VCaP (cell line): ENCODE data around the gene KRTCAP2.

Experiments
- H3K27ac ChIP-seq: fragments of 450-650 bp; 2 replicates; pipeline ENCODE4 v1.5.1; 2017
- CTCF ChIP-seq: fragments of 450-650 bp; conservative IDR thresholded peaks from 2 replicates; pipeline ENCODE4 v1.5.1; 2017; ENCODE audit warnings: mild to moderate bottlenecking, moderate library complexity

Gene KRTCAP2

GRCh38 chr1:155145491-155145890, 27.6 kb downstream of the KRTCAP2 start:
- TF ChIP-seq CTCF = no peak
- H3K27ac ChIP-seq = no peak overlapping the region

GRCh38 chr1:155141749-155142148, 31.4 kb downstream of the KRTCAP2 start:
- no peak for TF ChIP-seq CTCF
- no peak overlapping the region for H3K27ac ChIP-seq

- no peak for TF ChIP-seq CTCF
- H3K27ac ChIP-seq = peak overlapping the region; percentile 88
Observed at GRCh38 chr1:155140630-155140953, 32.5 kb downstream of the KRTCAP2 start.

- no peak for TF ChIP-seq CTCF
- peak within 1 kb of the TSS; percentile 88 for H3K27ac ChIP-seq
Observed at GRCh38 chr1:155139895-155140629, 33.0 kb downstream of the KRTCAP2 start, which contains the start of gene DPM3. Gene DPM3, minus strand, starts transcription at chr1:155140531. Its CDS starts 291 bp downstream, at chr1:155140240.

GRCh38 chr1:155137154-155137949, 35.8 kb downstream of the KRTCAP2 start:
- peak overlapping the region; percentile 100 for H3K27ac ChIP-seq

GRCh38 chr1:155136748-155137147, 36.4 kb downstream of the KRTCAP2 start:
- TF ChIP-seq CTCF = no peak
- peak overlapping the region; percentile 100 for H3K27ac ChIP-seq

More at GRCh38 chr1:155137154-155137949, 35.8 kb downstream of the KRTCAP2 start:
- TF ChIP-seq CTCF = no peak

GRCh38 chr1:155135415-155136028, 37.6 kb downstream of the KRTCAP2 start, which contains the start of gene SLC50A1:
Gene SLC50A1, plus strand, starts transcription at chr1:155135852. Its CDS starts 60 bp downstream, at chr1:155135912.
- H3K27ac ChIP-seq = peak within 1 kb of the TSS; percentile 100
- TF ChIP-seq CTCF = peak; percentile 40; the same call in 1 of the 2 replicates
